Measurements from ENCODE around the gene LRMDA.
A peak's percentile ranks its signal among the peaks of the same experiment; 100 is the strongest.

Gene LRMDA

GRCh38 chr10:76245951-76246495 lies 814.6 kb downstream of the LRMDA start:
- no peak for DNase-seq (ENCODE audit: low spot score)

GRCh38 chr10:76248649-76249200 lies 817.3 kb downstream of the LRMDA start:
- no peak for DNase-seq (ENCODE audit: low spot score)

- no peak for DNase-seq (ENCODE audit: low spot score)
Observed at GRCh38 chr10:76251841-76252671, 820.6 kb downstream of the LRMDA start.

GRCh38 chr10:76252733-76253132 lies 821.3 kb downstream of the LRMDA start:
- DNase-seq (ENCODE audit: low spot score) = no peak

- no peak for DNase-seq (ENCODE audit: low spot score)
Observed at GRCh38 chr10:76255241-76255640, 823.8 kb downstream of the LRMDA start.

GRCh38 chr10:76257816-76258215 lies 826.4 kb downstream of the LRMDA start:
- no peak for DNase-seq (ENCODE audit: low spot score)

GRCh38 chr10:76265441-76266113 lies 834.2 kb downstream of the LRMDA start:
- no peak for DNase-seq (ENCODE audit: low spot score)

- no peak for DNase-seq (ENCODE audit: low spot score)
Observed at GRCh38 chr10:76268530-76268929, 837.1 kb downstream of the LRMDA start.

GRCh38 chr10:76268954-76269353 lies 837.5 kb downstream of the LRMDA start:
- no peak for DNase-seq (ENCODE audit: low spot score)

- DNase-seq (ENCODE audit: low spot score) = no peak
Observed at GRCh38 chr10:76270464-76270863, 839.0 kb downstream of the LRMDA start.

- no peak for DNase-seq (ENCODE audit: low spot score)
Observed at GRCh38 chr10:76274933-76275332, 843.5 kb downstream of the LRMDA start.

GRCh38 chr10:76278811-76279460 lies 847.5 kb downstream of the LRMDA start:
- no peak for DNase-seq (ENCODE audit: low spot score)

GRCh38 chr10:76281659-76282058 lies 850.2 kb downstream of the LRMDA start:
- no peak for DNase-seq (ENCODE audit: low spot score)

GRCh38 chr10:76282061-76283025 lies 850.9 kb downstream of the LRMDA start:
- peak; percentile 91 for DNase-seq (ENCODE audit: low spot score)

GRCh38 chr10:76284351-76284750 lies 852.9 kb downstream of the LRMDA start:
- no peak for DNase-seq (ENCODE audit: low spot score)

- no peak for DNase-seq (ENCODE audit: low spot score)
Observed at GRCh38 chr10:76285012-76285411, 853.6 kb downstream of the LRMDA start.

GRCh38 chr10:76285515-76285914 lies 854.1 kb downstream of the LRMDA start:
- no peak for DNase-seq (ENCODE audit: low spot score)

- no peak for DNase-seq (ENCODE audit: low spot score)
Observed at GRCh38 chr10:76286536-76286935, 855.1 kb downstream of the LRMDA start.

GRCh38 chr10:76287856-76288255 lies 856.4 kb downstream of the LRMDA start:
- DNase-seq (ENCODE audit: low spot score) = no peak

- DNase-seq (ENCODE audit: low spot score) = no peak
Observed at GRCh38 chr10:76291175-76291574, 859.8 kb downstream of the LRMDA start.

- DNase-seq (ENCODE audit: low spot score) = no peak
Observed at GRCh38 chr10:76291885-76292284, 860.5 kb downstream of the LRMDA start.
